ENCODE data around the gene TRIM73.
"Not testable (repeated sequence)": the region's sequence is repeated elsewhere in the genome, so short reads cannot be mapped to it uniquely, and the experiment has no call there.

DNA sequence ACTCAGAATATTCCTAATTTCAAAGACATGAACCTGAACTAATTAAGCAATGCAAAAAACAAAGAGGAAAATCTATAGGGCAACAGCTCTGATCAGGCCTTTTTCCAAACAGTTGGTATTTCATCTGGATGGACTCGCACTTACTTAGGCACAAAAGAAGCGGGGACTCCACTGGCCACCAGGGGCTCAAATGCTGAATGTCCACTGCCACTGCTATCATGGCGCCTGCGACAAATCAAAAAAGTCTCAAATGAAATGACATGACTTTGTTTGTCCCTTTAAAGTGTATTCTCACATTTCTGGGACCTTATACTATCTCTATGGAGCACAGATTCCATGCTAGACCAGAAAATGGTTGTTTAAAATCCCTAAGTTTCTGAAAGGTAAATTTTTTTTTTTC lies 43.6 kb downstream of the TRIM73 start:
- not testable (repeated sequence) for TF ChIP-seq CTCF (CRISPR knock-in tag; IDR thresholded peaks at IDR 0.05); EP300 (IDR thresholded peaks at IDR 0.05; ENCODE audit: low read depth in 2 of 2, low read length in 2 of 2); EP300 (CRISPR knock-in tag; IDR thresholded peaks at IDR 0.05; ENCODE audit: borderline replicate concordance); RFX1 (IDR thresholded peaks at IDR 0.05); ATF4 (CRISPR knock-in tag; IDR thresholded peaks at IDR 0.05); ZBTB3 (CRISPR knock-in tag; IDR thresholded peaks at IDR 0.05; ENCODE audit: borderline replicate concordance, low read depth); NFE2L2 (IDR thresholded peaks at IDR 0.05; ENCODE audit: low read length); POLR2A (IDR thresholded peaks at IDR 0.05; ENCODE audit: insufficient read depth in 1 of 2, low read depth in 2 of 2, low read length in 2 of 2); ARHGAP35 (CRISPR knock-in tag; IDR thresholded peaks at IDR 0.05; ENCODE audit: borderline replicate concordance); ZSCAN21 (CRISPR knock-in tag; IDR thresholded peaks at IDR 0.05; ENCODE audit: borderline replicate concordance); CREM (IDR thresholded peaks at IDR 0.05); CREM (CRISPR knock-in tag; IDR thresholded peaks at IDR 0.05); NCOA2 (CRISPR knock-in tag; IDR thresholded peaks at IDR 0.05); CENPX (CRISPR knock-in tag; IDR thresholded peaks at IDR 0.05)
- TF ChIP-seq, protein P1, sequence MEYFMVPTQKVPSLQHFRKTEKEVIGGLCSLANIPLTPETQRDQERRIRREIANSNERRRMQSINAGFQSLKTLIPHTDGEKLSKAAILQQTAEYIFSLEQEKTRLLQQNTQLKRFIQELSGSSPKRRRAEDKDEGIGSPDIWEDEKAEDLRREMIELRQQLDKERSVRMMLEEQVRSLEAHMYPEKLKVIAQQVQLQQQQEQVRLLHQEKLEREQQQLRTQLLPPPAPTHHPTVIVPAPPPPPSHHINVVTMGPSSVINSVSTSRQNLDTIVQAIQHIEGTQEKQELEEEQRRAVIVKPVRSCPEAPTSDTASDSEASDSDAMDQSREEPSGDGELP (IDR thresholded peaks at IDR 0.05; ENCODE audit: borderline replicate concordance, low read depth) = not testable (repeated sequence)
- TF ChIP-seq, protein P2, sequence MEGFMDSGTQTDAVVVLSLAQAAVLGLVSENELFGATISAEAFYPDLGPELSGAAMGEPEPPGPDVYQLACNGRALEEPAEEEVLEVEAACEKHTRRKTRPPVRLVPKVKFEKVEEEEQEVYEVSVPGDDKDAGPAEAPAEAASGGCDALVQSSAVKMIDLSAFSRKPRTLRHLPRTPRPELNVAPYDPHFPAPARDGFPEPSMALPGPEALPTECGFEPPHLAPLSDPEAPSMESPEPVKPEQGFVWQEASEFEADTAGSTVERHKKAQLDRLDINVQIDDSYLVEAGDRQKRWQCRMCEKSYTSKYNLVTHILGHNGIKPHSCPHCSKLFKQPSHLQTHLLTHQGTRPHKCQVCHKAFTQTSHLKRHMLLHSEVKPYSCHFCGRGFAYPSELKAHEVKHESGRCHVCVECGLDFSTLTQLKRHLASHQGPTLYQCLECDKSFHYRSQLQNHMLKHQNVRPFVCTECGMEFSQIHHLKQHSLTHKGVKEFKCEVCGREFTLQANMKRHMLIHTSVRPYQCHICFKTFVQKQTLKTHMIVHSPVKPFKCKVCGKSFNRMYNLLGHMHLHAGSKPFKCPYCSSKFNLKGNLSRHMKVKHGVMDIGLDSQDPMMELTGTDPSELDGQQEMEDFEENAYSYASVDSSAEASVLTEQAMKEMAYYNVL (CRISPR knock-in tag; IDR thresholded peaks at IDR 0.05; ENCODE audit: borderline replicate concordance) = not testable (repeated sequence)
